HG03442 (cell line): Measurements from ENCODE around the gene SPATA6.
"Not testable (repeated sequence)": the region's sequence is repeated elsewhere in the genome, so short reads cannot be mapped to it uniquely, and the experiment has no call there.

Experiments used
- ATAC-seq: cut with Tn5 transposase; IDR thresholded peaks from one replicate; pipeline ENCODE4 v1.9.1; 2021; ENCODE audit warnings: mild to moderate bottlenecking, moderate library complexity; ENCODE audit not compliant: unreplicated experiment

The SPATA6 gene

DNA sequence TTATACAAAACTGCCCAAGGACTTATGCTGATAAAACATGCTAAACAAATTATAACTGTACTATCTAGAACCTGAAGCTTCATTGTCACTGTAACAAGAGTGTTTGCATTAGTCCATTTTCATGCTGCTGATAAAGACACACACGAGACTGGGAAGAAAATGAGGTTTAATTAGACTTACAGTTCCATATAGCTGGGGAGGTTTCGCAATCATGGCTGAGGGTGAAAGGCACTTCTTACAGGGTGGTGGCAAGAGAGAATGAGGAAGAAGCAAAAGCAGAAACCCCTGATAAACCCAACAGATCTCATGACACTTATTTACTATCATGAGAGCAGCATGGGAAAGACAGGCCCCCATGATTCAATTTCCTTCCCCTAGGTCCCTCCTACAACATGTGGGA, 100.4 kb downstream of the SPATA6 start:
- ATAC-seq = no peak

DNA sequence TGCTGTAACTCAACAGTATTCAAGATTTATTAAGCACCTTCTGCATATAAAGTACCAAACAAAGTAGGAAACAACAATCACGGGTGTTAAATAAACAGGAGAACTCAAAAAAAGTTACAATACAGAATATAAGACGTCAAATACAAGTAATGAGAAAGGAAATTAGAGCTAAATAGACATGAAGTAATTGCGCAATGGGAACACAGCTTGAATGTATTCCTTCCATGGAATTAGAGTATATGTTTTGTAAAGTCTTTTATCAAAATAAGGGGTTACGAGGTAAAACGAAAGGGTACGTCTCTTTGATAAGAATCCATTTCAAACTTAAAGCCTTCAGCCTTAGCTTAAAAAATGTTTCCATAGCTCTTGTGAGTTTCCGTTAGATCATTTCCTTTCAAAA, 109.1 kb downstream of the SPATA6 start:
- no peak for ATAC-seq

DNA sequence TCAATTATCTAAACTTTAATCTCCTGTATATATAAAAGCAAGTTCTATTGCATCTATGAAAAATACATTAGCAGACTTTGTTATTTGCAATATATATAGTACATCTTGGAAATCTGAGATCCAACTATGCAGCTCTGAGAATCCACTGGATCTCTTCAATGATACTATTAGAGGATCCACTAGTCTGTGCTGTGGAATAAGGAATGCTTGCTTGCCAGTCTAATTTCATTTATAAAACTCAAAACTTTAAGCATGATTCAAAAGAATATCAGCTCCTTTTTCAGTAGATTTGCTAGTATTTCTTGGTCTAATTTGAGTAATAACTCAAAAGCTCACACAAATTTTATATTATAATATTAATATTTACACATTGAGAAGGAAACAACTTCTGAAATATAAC, 115.1 kb downstream of the SPATA6 start:
- no peak for ATAC-seq

DNA sequence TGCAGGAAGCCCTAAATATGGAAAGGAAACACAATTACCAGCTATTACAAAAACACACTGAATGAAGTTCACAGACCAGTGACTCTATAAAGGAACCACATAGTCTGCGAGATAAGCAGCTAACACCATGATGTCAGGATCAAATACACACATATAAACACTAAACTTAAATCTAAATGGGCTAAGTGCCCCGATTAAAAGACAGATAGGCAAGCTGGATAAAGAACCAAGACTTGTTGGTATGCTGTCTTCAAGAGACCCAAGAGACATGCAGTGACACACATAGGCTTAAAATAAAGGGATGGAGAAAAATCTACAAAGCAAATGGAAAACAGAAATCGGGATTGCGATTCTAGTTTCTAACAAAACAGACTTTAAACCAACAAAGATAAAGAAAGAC, 127.6 kb downstream of the SPATA6 start:
- ATAC-seq = no peak

DNA sequence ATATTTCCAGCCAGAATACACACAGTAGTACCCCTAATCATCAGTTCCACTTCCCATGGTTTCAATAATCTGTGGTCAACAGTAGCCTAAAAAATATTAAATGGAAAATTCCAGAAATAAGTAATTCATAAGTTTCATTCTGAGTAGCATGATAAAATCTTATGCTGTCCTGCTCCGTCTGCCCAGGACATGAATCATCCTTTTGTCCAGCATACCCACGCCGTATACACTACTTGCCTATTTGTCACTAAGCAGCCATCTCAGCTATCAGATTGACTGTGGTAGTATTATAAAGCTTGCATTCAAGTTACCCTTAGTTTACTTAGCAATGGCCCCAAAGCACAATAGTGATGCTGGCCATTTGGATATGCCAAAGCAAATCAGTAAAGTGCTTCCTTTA, 130.8 kb downstream of the SPATA6 start:
- ATAC-seq = no peak

DNA sequence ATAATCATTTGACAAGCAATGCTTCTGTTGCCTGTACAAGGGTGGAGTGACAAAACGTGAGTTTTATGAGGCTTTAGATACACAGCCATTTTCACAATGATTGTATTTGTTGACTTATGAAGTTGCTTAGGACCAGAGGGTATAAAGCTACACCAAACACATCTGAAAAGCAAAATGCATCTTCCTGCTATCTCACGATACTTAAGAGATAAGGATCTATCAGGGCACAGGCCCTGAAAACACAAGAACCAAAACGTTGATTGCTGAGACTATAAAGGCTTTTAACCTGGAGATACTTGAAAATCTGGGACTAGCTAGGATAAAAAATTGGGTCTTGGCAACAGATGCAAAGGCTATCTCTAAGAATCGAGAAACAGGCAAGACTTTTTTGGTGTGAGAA, 133.7 kb downstream of the SPATA6 start:
- no peak for ATAC-seq

DNA sequence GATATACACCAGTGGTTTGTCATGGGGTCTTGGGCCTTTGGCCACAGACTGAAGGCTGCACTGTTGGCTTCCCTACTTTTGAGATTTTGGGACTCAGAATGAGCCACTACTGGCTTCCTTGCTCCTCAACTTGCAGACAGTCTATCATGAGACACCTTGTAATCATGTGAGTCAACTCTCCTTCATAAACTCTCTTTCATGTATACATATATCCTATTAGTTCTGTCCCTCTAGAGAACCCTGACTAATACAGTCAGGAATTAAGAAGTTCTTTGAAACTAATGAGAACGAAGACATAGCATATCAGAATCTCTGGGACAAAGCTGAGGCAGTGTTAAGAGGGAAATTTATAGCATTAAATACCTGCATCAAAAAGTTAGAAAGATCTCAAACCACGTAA, 138.7 kb downstream of the SPATA6 start:
- no peak for ATAC-seq

DNA sequence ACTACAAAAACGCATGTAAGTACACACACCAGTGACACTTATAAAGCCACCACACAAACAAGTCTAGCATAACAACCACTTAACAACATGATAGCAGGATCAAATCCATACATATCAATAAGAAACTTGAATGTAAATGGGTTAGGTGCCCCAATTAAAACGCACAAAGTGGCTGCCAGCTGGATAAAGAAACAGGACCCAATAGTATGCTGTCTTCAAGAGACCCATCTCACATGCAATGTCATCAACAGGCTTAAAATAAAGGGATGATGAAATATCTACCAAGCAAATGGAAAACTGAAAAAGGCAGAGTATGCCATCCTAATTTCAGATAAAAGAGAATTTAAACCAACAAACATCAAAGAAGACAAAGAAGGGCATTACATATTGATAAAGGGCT, 139.9 kb downstream of the SPATA6 start:
- no peak for ATAC-seq

DNA sequence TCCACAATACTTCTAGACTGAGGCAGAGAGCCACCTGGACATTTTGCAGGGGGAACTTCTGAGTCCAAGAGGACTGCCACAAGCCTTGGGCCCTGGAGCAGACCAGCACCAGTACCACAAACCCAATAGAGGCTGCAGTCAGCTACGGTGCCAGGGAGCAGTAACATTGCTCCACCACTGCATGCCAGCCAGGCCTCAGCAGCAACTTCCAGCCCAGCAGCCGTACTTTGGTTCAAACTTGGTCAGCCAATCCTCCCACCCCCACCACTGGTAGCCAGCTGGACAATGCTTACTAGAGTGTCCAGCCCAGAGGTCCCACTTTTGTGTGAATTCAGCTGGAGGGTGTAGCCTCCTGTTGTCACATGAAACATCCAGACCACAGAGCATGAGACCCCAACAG, 142.1 kb downstream of the SPATA6 start:
- ATAC-seq = no peak

DNA sequence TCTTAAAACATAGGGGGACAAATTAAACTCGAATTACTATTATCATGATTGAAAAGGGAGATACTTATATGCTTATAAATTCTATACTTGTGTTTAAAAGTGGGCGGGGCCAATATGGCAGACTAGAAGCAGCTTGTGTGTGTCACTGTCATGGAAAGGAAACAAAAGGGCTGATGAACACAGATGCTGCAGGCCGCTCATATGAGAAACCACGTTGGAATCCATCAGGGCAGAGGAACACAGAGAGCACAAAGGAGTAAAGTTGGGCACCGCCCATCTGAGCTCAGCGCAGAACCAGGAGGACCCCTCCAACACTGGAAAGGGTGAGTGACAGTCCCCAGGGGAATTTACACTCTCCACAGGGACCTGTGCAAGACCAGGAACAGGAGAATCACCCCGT, 142.5 kb downstream of the SPATA6 start:
- no peak for ATAC-seq

DNA sequence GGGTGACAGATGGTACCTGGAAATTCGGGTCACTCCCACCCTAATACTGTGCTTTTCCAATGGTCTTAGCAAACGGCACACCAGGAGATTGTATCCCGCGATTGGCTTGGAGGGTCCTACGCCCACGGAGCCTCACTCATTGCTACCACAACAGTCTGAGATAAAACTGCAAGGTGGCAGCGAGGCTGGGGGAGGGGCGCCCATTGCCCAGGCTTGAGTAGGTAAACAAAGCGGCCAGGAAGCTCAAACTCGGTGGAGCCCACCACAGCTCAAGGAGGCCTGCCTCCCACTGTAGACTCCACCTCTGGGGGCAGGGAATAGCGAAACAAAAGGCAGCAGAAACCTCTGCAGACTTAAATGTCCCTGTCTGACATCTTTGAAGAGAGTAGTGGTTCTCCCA, 160.2 kb downstream of the SPATA6 start:
- not testable (repeated sequence) for ATAC-seq

DNA sequence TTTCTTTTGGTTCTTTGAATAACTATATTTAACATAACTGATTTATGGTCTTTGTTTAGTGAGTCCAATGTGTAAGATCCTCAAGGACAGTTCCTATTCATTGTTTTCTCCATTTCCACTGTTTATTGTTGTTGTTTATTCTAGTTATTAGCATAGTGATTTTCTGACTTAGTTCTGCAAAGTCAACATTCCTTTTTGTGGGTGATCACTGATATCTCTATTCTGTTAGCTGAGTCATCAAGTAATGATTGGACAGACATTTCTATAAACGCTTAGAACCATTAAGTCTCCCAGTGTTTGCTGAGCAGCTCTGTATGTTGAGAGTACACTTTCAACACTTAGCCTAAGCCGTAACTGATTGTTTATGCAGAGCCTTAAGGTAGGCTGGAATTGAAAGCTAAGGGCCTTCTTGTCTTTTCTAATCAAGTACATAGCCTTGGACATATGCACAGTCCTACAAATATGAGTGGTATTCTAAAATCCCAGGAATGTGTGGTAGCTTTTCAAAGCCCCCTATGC, 162.4 kb downstream of the SPATA6 start:
- ATAC-seq = no peak

DNA sequence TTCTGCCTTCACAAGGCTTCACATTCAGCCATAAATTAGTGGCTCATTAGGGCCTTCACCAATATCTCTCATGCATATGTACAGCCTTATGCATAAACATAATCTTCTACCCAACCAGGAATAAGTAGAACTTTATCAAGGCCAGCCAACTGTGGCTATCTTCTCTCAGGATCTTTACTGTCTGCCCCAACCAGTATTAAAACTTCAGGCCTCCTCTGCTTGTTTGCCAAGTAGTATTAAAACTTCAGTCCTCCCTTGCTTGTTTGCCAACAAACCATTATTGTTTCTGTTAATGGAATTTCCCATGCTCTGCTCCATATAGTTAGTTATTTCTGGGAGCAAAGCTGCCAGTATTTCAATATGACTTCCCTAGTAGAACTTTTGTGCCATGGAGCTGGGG, 169.4 kb downstream of the SPATA6 start:
- no peak for ATAC-seq

DNA sequence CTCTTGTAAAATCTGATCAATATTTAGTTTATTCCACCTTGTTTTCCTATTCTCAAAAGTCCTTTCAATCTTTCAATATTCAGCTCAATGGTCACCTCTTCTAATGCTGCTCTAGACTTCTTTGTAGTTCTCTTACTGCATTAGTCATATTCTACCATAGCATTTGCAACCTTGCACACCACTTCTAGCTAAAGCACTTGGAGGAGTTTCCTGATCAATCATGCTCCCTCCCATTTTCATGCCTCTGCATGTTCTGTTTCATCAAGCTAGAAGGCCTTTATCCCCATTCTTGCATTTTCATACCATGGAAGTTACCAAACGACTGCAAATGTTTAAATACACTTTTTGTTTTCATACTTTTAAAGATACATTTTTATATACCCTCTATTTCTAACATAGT, 177.3 kb downstream of the SPATA6 start:
- ATAC-seq = no peak

DNA sequence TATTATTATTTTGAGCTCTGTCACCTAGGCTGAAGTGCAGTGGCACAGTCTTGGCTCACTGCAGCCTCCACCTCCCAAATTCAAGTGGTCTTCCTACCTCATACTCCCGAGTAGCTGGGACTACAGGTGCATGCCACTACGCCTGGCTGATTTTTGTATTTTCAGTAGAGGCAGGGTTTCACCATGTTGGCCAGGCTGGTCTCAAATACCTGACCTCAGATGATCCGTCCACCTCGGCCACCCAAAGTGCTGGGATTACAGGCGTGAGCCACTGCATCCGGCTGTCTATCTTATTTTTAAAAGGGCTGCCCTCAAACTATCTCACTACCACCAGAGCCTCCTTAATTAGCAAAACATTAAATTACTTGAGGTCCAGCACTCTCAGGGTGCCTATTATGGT, 177.9 kb downstream of the SPATA6 start:
- not testable (repeated sequence) for ATAC-seq

DNA sequence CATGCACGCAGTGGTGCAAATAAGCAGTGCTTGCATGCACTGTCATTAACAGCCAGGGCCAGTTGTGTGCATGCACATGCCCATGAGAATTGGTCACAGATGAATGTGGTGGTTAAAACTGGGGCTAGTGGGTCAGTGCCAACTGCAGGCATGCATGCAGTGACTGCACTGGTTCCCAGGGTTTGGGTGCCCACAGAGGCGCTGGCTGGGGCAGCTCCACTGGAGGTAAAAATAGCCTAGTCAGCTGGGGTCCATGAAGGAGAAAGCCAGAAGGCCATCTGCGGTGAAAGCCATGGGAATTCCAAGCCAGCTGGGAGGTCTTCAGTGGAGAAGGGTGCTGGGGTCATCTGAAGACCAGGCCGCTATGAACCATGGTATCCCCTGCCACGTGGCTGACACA, 179.3 kb downstream of the SPATA6 start:
- ATAC-seq = no peak

DNA sequence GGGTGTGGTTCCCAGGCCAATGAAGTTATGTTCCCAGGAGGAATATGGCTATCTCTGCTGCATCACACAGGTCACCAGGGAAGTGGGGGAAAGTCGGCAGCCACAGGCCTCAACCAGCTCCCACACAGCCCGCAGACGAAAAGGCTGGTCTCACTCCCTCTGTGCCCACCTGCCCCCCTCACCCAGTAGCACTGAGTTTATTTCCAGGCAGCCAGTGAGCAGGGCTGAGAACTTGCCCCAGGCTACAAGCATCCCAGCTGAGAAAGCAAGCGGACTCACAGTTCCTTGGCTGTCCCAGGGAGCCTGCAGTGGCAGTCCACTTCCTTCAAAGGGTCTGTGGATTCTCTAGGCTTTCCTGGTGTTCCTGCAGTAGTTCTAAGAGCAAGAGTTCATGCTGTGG, 180.6 kb downstream of the SPATA6 start:
- no peak for ATAC-seq

DNA sequence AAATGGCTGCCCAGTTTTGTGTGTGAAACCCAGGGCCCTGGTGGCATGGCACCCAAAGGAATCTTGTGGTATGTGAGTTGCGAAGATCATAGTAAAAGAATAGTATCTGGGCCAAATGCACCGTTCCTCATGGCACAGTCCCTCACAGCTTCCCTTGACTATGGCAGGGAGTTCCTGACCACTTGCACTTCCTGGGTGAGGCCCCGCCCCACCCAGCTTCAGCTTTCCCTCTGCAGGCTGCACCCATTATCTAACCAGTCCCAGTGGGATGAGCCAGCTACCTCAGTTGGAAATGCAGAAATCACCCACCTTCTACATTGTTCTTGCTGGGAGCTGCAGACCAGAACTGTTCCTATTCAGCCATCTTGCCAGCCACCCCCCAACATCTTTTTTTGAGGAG, 186.5 kb downstream of the SPATA6 start:
- no peak for ATAC-seq

DNA sequence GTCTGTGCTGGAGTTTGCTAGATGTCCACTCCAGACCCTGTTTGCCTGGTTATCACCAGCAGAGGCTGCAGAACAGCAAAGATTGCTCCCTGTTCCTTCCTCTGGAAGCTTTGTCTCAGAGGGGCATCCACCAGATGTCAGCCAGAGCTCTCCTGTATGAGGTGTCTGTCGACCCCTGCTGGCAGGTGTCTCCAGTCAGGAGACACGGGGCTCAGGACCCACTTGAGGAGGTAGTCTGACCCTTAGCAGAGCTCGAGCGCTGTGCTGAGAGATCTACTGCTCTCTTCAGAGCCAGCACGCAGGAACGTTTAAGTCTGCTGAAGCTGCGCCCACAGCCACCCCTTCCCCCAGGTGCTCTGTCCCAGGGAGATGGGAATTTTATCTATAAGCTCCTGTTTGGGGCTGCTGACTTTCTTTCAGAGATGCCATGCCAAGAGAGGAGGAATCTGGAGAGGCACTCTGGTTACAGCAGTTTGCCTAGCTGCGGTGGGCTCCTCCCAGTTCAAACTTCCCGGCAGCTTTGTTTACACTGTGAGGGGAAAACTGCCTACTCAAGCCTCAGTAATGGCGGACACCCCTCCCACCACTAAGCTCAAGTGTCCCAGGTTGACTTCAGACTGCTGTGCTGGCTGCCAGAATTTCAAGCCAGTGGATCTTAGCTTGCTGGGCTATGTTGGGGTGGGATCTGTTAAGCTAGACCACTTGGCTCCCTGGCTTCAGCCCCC, 187.1 kb downstream of the SPATA6 start:
- ATAC-seq = not testable (repeated sequence)

DNA sequence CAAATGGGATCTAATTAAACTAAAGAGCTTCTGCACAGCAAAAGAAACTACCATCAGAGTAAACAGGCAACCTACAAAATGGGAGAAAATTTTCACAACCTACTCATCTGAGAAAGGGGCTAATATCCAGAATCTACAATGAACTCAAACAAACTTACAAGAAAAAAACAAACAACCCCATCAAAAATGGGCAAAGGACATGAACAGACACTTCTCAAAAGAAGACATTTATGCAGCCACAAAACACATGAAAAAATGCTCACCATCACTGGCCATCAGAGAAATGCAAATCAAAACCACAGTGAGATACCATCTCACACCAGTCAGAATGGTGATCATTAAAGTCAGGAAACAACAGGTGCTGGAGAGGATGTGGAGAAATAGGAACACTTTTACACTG, 189.7 kb downstream of the SPATA6 start:
- ATAC-seq = not testable (repeated sequence)

DNA sequence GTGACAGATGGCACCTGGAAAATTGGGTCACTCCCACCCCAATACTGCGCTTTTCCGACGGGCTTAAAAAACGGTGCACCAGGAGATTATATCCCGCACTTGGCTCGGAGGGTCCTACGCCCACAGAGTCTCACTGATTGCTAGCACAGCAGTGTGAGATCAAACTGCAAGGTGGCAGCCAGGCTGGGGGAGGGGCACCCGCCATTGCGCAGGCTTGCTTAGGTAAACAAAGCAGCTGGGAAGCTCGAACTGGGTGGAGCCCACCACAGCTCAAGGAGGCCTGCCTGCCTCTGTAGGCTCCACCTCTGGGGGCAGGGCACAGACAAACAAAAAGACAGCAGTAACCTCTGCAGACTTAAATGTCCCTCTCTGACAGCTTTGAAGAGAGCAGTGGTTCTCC, 194.6 kb downstream of the SPATA6 start:
- not testable (repeated sequence) for ATAC-seq

DNA sequence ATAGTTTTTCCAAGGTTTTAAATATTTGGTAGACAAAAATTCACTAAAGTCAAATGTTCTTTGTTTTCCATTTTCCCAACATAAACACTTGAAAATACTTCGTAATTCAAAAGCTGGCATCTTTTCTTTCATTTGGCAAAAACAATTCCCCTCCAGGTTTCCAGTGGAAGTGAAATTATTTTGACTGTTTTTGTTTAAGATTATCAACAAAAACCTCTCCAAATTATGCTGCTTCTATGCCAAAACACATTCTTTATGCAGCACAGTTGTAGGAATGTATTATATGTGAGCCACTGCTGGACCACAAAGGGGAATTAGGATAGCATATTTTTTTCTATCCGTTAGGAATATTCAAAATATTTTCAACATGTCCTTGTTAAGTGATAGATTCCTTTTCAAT, 205.4 kb downstream of the SPATA6 start:
- ATAC-seq = no peak

DNA sequence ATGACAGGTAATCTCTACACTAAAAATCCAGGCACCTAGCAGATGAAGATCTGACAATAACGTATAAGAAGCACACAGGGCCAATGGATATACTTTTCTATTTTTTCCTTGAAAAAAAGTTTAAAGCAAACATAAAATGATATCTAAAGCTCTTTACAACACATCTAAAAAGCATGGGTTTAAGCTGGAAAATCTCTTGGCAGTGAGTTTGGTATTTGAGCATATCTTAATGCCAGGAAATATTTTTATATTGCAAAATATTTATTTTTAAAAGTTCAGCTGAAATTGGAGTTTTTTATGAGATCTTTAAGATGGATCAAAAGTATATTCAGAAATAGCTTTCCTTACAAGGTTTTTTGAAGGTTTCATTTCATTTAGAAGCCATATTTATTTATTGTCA, 209.0 kb downstream of the SPATA6 start:
- no peak for ATAC-seq
